GM12878 (cell line): ENCODE data around the gene KTI12. TPM values are rescaled to one million over a fixed set of nuclear protein-coding genes. Genes with fewer than 3 reads are reported as not detected.
"Not testable (repeated sequence)": the region's sequence is repeated elsewhere in the genome, so short reads cannot be mapped to it uniquely, and the experiment has no call there.

Source experiments
- ATAC-seq: fragments of 200-7000 bp; cut with Tn5 transposase; 3 replicates; pipeline ENCODE4 v1.9.1; 2020; ENCODE audit warnings: mild to moderate bottlenecking, moderate library complexity
- BruUV-seq: library from RNA; stranded (reverse); fragments of 400-500 nt; replicated peaks from 2 replicates; lab custom pipeline; 2021; lab: Mats Ljungman, UMichigan
- CTCF ChIA-PET: fragments of 300-600 bp; sonication (Branson Sonifier 250); formaldehyde crosslinking; extraction: SDS; loops from one replicate; lab custom pipeline; 2021; ENCODE audit warnings: inconsistent platforms; lab: Yijun Ruan, JAX
- POLR2A ChIA-PET: fragments of 350-600 bp; formaldehyde crosslinking; extraction: SDS; loops from one replicate; lab custom pipeline; 2021; ENCODE audit warnings: inconsistent platforms; lab: Charles Lee
- RAD21 ChIA-PET: fragments of 300-600 bp; sonication (Branson Sonifier 250); formaldehyde crosslinking; loops from one replicate; lab custom pipeline; 2023; ENCODE audit warnings: antibody characterized with exemption; ENCODE audit not compliant: unreplicated experiment; lab: Charles Lee
- SMC1A ChIA-PET: fragments of 300-600 bp; sonication (Branson Sonifier 250); formaldehyde crosslinking; loops from one replicate; lab custom pipeline; 2023; ENCODE audit not compliant: unreplicated experiment, uncharacterized antibody; lab: Charles Lee
- DNase-seq: peaks from one replicate; pipeline ENCODE4 v3.0.0-alpha.2; 2011; ENCODE audit warnings: low read depth, low spot score
- FAIRE-seq: peaks from 3 replicates; lab custom pipeline; 2011; peaks lifted over from hg19 to GRCh38; lab: Jason Lieb, UNC
- H2AFZ ChIP-seq: 2 replicates; pipeline ENCODE4 v1.6.0; 2011; ENCODE audit warnings: low read depth, low read length, control low read depth; ENCODE audit not compliant: control insufficient read depth
- H3K27ac ChIP-seq: 2 replicates; pipeline ENCODE4 v1.5.1; 2011; ENCODE audit warnings: control low read depth; ENCODE audit not compliant: control insufficient read depth, insufficient read depth
- H3K27me3 ChIP-seq, 2 experiments: replicated peaks in 1 of 2; 2 replicates each; pipeline versions ENCODE4 v1.6.0 to v1.6.1; 2011; ENCODE audit warnings: low read length in 1 of 2; ENCODE audit not compliant: control insufficient read depth in 2 of 2, insufficient read depth in 2 of 2
- H3K36me3 ChIP-seq, 2 experiments: 2 replicates each; pipeline ENCODE4 v1.5.1; 2011; ENCODE audit warnings: low read length in 1 of 2; ENCODE audit not compliant: control insufficient read depth in 2 of 2, insufficient read depth in 2 of 2
- H3K4me1 ChIP-seq: 2 replicates; pipeline ENCODE4 v1.6.1; 2011; ENCODE audit warnings: mild to moderate bottlenecking, low read length, moderate library complexity, mixed read lengths; ENCODE audit not compliant: control insufficient read depth, insufficient read depth
- H3K4me2 ChIP-seq: 2 replicates; pipeline ENCODE4 v1.6.0; 2011; ENCODE audit warnings: control low read depth; ENCODE audit not compliant: control insufficient read depth, insufficient read depth
- H3K4me3 ChIP-seq: fragments of 200-600 bp; sonication (generic); 2 replicates; pipeline ENCODE4 v1.5.1; 2016
- H3K79me2 ChIP-seq: 2 replicates; pipeline ENCODE4 v1.6.0; 2011; ENCODE audit warnings: low read length; ENCODE audit not compliant: control insufficient read depth, insufficient read depth
- H3K9ac ChIP-seq: 2 replicates; pipeline ENCODE4 v1.8.0; 2011; ENCODE audit warnings: low read length, control low read depth, mixed read lengths; ENCODE audit not compliant: control insufficient read depth, insufficient read depth
- H3K9me3 ChIP-seq: replicated peaks from 3 replicates; pipeline ENCODE4 v1.5.1; 2011; ENCODE audit warnings: mild to moderate bottlenecking, low read length; ENCODE audit not compliant: control insufficient read depth, insufficient read depth
- H4K20me1 ChIP-seq: 2 replicates; pipeline ENCODE4 v1.6.0; 2011; ENCODE audit not compliant: control insufficient read depth, insufficient read depth
- BRCA1 ChIP-seq: IDR thresholded peaks from 2 replicates; pipeline ENCODE4 v1.6.1; 2011; ENCODE audit warnings: low read depth, low read length, improper control_type of control experiment
- CHD4 ChIP-seq: fragments of 200-600 bp; sonication (generic); IDR thresholded peaks from 2 replicates; pipeline ENCODE4 v1.6.1; 2016; ENCODE audit warnings: mild to moderate bottlenecking
- CREM ChIP-seq: IDR thresholded peaks from 2 replicates; pipeline ENCODE4 v1.6.1; 2014; ENCODE audit warnings: antibody characterized with exemption, low read depth
- JUND ChIP-seq: IDR thresholded peaks from 2 replicates; pipeline ENCODE4 v1.6.1; 2012; ENCODE audit warnings: low read depth, mild to moderate bottlenecking, low read length, improper control_type of control experiment, moderate library complexity
- PBX3 ChIP-seq: IDR thresholded peaks from 2 replicates; pipeline ENCODE4 v1.6.1; 2011; ENCODE audit warnings: mild to moderate bottlenecking, low read depth, low read length, moderate library complexity; ENCODE audit not compliant: insufficient replicate concordance
- SMAD1 ChIP-seq: fragments of 450-650 bp; IDR thresholded peaks from 2 replicates; pipeline ENCODE4 v1.6.1; 2018; ENCODE audit warnings: mild to moderate bottlenecking, low read depth; ENCODE audit not compliant: partially characterized antibody
- WRNIP1 ChIP-seq: IDR thresholded peaks from 2 replicates; pipeline ENCODE4 v1.6.1; 2011; ENCODE audit warnings: low read depth, low read length, improper control_type of control experiment, borderline replicate concordance
- ZNF384 ChIP-seq: IDR thresholded peaks from 2 replicates; pipeline ENCODE4 v1.6.1; 2012; ENCODE audit warnings: low read depth, mild to moderate bottlenecking, low read length, improper control_type of control experiment, borderline replicate concordance
- ZSCAN29 ChIP-seq: fragments of 450-650 bp; IDR thresholded peaks from 2 replicates; pipeline ENCODE4 v1.6.1; 2017; ENCODE audit warnings: mild to moderate bottlenecking, moderate library complexity
- WGBS: methylation state at CpG from one replicate; pipeline ENCODE4 v1.1.6; 2016; ENCODE audit warnings: low lambda C conversion rate; ENCODE audit not compliant: insufficient replicate concordance, insufficient coverage; ENCODE audit errors: missing lambda C conversion rate; 5-methylcytosine and 5-hydroxymethylcytosine counted together
- in situ Hi-C: fragments of 300-500 bp; cut with MboI; formaldehyde crosslinking; loops from 9 replicates; pipeline ENCODE4 v1.14.3; 2018; ENCODE audit warnings: mixed read lengths
- intact Hi-C: fragments of 100-400 bp; cut with micrococcal nuclease; formaldehyde crosslinking; loops from one replicate; pipeline ENCODE4 v1.14.2; 2022; ENCODE audit not compliant: unreplicated experiment
- polyA plus RNA-seq, 11 experiments: library from polyadenylated mRNA; depleted of rRNA in 4 of 11; unstranded in 6 of 11; stranded (reverse) in 5 of 11; fragments of >200 nt; fragmentation: Nextera tagmentation in 4 of 11; fragmentation: Illumina TruSeq in 1 of 11; extraction: Ambion mirVana in 4 of 11; extraction: Trizol in 1 of 11; gene quantifications; 1 replicate in 1 of 11; 2 replicates in 10 of 11; pipeline versions ENCODE4 v1.2.1 to v1.2.3, GENCODE V29; 2011 to 2016; ENCODE audit warnings: inconsistent platforms in 2 of 11, missing spikeins in 2 of 11, low read depth in 1 of 11
- total RNA-seq, 4 experiments: library from RNA; depleted of rRNA in 3 of 4; stranded (reverse); fragments of >200 nt in 3 of 4; fragmentation: Illumina TruSeq in 1 of 4; extraction: Trizol in 1 of 4; gene quantifications; 2 replicates each; pipeline versions ENCODE4 v1.2.1 to v1.2.3, GENCODE V29; 2013 to 2021
- TF ChIP-seq, protein P1 (sequence below): IDR thresholded peaks from 2 replicates; pipeline ENCODE4 v1.6.1; 2011; ENCODE audit warnings: low read depth, mild to moderate bottlenecking, low read length, moderate library complexity, borderline replicate concordance; ENCODE audit errors: extremely low read depth

KTI12 gene
- total and polyA plus RNA-seq, 10 of the 15 experiments (the other 5 are each of a cell fraction or from before 2014, with no cell fraction given), result 2.7 to 32.4 (median 17.6) TPM

DNA sequence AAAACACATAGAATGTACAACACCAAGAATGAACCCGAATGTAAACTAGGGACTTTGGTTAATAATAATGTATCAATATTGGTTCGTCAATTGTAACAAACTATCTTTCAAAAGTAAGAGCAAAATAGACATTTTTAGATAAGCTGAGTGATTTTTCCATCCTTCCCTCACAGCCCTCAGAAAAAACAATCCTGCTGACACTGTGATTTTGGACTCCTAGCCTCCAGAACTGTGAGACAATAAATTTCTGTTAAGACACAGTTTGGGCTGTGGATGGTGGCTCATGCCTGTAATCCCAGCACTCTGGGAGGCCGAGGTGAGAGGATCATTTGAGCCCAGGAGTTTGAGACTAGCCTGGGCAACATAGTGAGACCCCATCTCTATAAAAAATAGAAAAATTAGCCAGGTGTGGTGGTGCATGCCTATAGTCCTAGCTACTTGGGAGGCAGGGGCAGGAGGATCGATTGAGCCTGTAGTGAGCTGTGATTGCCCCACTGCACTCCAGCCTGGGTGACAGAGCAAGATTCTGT is 12.1 kb upstream of the KTI12 start:
- intact Hi-C loops, H3K27me3 ChIP-seq, DNase-seq, H3K4me3 ChIP-seq, H3K4me2 ChIP-seq, H3K27ac ChIP-seq, H3K79me2 ChIP-seq, H3K4me1 ChIP-seq, H3K9ac ChIP-seq, H4K20me1 ChIP-seq, ATAC-seq, FAIRE-seq, BruUV-seq, RAD21 ChIA-PET, H2AFZ ChIP-seq, H3K9me3 ChIP-seq, in situ Hi-C loops, H3K36me3 ChIP-seq: not testable (repeated sequence)
- ChIA-PET CTCF (interaction anchor here (1.7 kb wide), 1 partner anchor 149 kb away, joined by 4 read pairs; no protein-coding TSS in a partner anchor), SMC1A (interaction anchor here (1.0 kb wide), 1 partner anchor 10 kb away, joined by 3 read pairs; no protein-coding TSS in a partner anchor), POLR2A (interaction anchor here (0.5 kb wide), 1 partner anchor 1910 kb away, joined by 6 read pairs; no protein-coding TSS in a partner anchor)
- whole genome bisulfite sequencing, result 97% methylated on average over 4 of the region's 4 CpGs

DNA sequence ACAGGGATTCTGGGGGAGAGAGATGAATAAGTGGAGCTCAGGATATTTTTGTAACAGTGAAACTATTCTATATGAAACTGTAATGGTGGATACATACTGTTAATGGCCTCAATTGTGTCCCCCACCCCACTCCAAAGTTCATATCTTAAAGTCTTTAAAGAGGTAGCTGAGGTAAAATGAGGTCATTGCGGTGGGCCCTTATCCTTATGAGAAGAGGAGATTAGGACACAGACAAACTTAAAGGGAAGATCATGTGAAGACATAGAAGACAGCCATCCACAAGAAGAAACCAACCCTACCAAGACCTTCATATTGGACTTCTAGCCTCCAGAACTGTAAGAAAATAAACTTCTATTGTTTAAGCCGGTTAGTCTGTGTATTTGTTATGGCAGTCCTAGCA is 11.6 kb upstream of the KTI12 start:
- Histone ChIP-seq H3K4me1 (no peaks in the 10 kb centered on the region), H3K4me3 (no peak overlapping the region), H4K20me1 (no peaks in the 10 kb centered on the region), H2AFZ (no peak overlapping the region), H3K4me2 (no peak overlapping the region), H3K27ac (no peak overlapping the region), H3K9ac (no peak overlapping the region), H3K27me3 (no peaks in the 10 kb centered on the region), H3K9me3 (no peaks in the 10 kb centered on the region; the same call in 2 of the 3 replicates), H3K79me2 (peaks cover 5% of the 10 kb centered on the region), H3K36me3 (peaks cover 0 to 5% of the 10 kb centered on the region in 2 experiments; a peak in 3 of 4 replicates)
- RAD21 ChIA-PET, result no interaction called here
- DNase-seq (no peak), FAIRE-seq (no peak), ATAC-seq (no peak)
- SMC1A ChIA-PET, result interaction anchor here (1.0 to 1.3 kb wide), 2 partner anchors 10 to 15 kb away, joined by 3 to 4 read pairs; no protein-coding TSS in a partner anchor
- BruUV-seq, result no TSS peak
- POLR2A ChIA-PET, result no interaction called here
- no peak for TF ChIP-seq ZSCAN29
- no peak for TF ChIP-seq SMAD1
- TF ChIP-seq CREM, result no peak
- no peak for TF ChIP-seq PBX3
- TF ChIP-seq, protein P1, sequence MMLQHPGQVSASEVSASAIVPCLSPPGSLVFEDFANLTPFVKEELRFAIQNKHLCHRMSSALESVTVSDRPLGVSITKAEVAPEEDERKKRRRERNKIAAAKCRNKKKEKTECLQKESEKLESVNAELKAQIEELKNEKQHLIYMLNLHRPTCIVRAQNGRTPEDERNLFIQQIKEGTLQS, result no peak
- TF ChIP-seq JUND, result no peak
- no peak for TF ChIP-seq WRNIP1
- TF ChIP-seq CHD4, result no peak
- TF ChIP-seq ZNF384, result no peak
- TF ChIP-seq BRCA1, result no peak
- WGBS, result 97% methylated on average over 2 of the region's 2 CpGs
- intact Hi-C loops (no loop called here), in situ Hi-C loops (no loop called here)
- CTCF ChIA-PET, result interaction anchor here (1.2 to 1.7 kb wide), 2 partner anchors 17 to 148 kb away, joined by 3 to 4 read pairs; no protein-coding TSS in a partner anchor
